ENCODE data around the gene GOLGA6L9. TPM values are rescaled to one million over a fixed set of nuclear protein-coding genes. Genes with fewer than 3 reads are reported as not detected.
"Not testable (repeated sequence)": the region's sequence is repeated elsewhere in the genome, so short reads cannot be mapped to it uniquely, and the experiment has no call there.

Gene GOLGA6L9
- total RNA-seq, 1 experiment from 2014 or later = 3.9 TPM

DNA sequence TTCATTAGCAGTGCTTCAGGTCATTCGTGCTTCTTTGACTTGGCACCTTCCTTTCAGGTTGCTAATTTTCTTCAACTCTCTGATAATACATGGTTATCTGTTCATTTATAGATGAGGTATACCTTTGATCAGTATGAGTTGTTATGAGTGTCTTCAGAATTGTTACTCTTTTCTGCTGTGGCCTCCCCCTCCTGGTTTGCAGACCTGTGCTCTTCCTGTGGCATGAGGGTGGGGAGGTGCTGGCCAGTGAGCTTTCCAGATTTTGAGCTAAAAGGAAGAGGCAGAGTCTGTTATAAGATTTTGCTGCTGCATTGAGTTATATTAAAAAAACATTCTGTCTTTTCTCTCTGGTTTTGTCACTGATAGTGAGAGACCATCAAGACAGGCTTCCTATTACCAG lies 30.8 kb upstream of the GOLGA6L9 start:
- H3K4me1 Mint-ChIP-seq = peaks cover 23 to 29% of the 10 kb centered on the region in 2 experiments
- no peak overlapping the region for H2AFZ ChIP-seq (ENCODE audit: low read length)

DNA sequence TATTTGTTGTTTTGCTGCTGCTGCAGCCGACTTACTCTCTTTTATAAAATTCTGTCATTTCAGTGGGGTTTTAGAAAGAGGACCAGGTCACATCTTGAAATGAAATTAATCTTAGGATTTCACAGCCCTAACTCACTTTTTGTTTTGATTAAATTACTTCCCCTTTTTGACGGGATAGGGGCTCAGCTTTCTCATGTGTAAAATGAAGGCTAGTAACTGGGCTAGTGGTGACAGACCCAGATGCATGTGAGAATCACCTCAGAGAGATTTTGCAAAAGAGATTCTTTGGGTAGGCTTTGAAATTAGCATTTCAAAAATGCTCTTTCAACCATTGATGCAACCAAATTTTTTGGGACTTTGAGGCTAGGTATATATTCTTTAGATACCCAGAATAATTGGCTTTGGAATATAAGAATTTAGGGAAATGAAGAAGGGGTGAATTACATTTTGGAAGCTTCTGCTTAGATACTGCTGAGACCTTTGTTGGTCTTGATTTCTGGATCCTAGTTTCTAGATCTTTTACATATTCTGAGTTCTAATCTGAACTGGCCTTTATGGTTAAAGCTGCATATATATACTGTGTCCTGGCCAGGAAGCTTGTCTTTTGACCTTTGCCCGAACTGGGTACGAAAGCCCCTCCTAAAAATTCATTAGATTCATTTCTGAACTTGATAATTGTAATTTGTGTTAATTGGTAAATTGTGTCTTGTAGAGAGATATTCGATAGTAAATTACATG lies 30.1 kb upstream of the GOLGA6L9 start:
- not testable (repeated sequence) for H3K56ac ChIP-seq (ENCODE audit: insufficient read length, low read depth, low read length); H3K4me2 ChIP-seq (ENCODE audit: insufficient read depth, insufficient read length, low read length); H2BK12ac ChIP-seq (ENCODE audit: insufficient read length, low read depth, low read length); H3K4me1 ChIP-seq (ENCODE audit: insufficient read depth, low read length); H3K4me3 Mint-ChIP-seq; H3K27ac ChIP-seq (ENCODE audit: insufficient read length, low read depth, low read length); H3K23me2 ChIP-seq (ENCODE audit: insufficient read length, low read depth, low read length, poor library complexity, severe bottlenecking); H2AFZ ChIP-seq (ENCODE audit: low read length); H2AK5ac ChIP-seq (ENCODE audit: insufficient read length, low read length); DNase-seq; H3K9ac ChIP-seq (ENCODE audit: extremely low read depth, insufficient read length, low read length); H2BK15ac ChIP-seq (ENCODE audit: low read depth, low read length); H3T11ph ChIP-seq (ENCODE audit: low read length); H4K20me1 ChIP-seq (ENCODE audit: control insufficient read depth, insufficient read depth, insufficient read length); H4K5ac ChIP-seq (ENCODE audit: insufficient read length, low read depth, low read length); H3K23ac ChIP-seq (ENCODE audit: insufficient read length, low read depth, low read length); H3K9me3 Mint-ChIP-seq; H3K79me2 ChIP-seq (ENCODE audit: insufficient read depth, low read length); H3K27me3 Mint-ChIP-seq (ENCODE audit: low read depth); H2BK20ac ChIP-seq (ENCODE audit: low read depth, low read length, poor library complexity, severe bottlenecking); H3K27me3 ChIP-seq (ENCODE audit: insufficient read depth, low read length); H3K18ac ChIP-seq (ENCODE audit: insufficient read length, low read depth, low read length); H4K8ac ChIP-seq (replicated peaks; ENCODE audit: insufficient read length, low read depth, low read length); H3K14ac ChIP-seq (ENCODE audit: insufficient read depth, low read length); H2BK120ac ChIP-seq (ENCODE audit: low read depth, low read length, poor library complexity, severe bottlenecking); H3K79me1 ChIP-seq (ENCODE audit: insufficient read depth, low read depth, low read length, poor library complexity, severe bottlenecking); H2BK5ac ChIP-seq (ENCODE audit: insufficient read length, low read length); H4K91ac ChIP-seq (ENCODE audit: insufficient read length, low read depth, low read length); H3K9me3 ChIP-seq (ENCODE audit: control insufficient read depth, low read depth, low read length); H3K4ac ChIP-seq (ENCODE audit: low read depth, low read length)
- H3K4me1 Mint-ChIP-seq = peaks cover 24 to 30% of the 10 kb centered on the region in 2 experiments
- WGBS (ENCODE audit: extremely low coverage, insufficient read length, low lambda C conversion rate) = 100% methylated on average over 1 of the region's 5 CpGs
- H3K36me3 Mint-ChIP-seq (ENCODE audit: insufficient read depth in 1 of 3, low read depth in 3 of 3) = peaks cover 4 to 14% (median 4%) of the 10 kb centered on the region in 3 experiments
- H3K27ac Mint-ChIP-seq = 0 out of 7 replicates have a peak overlapping the region, but pooled peaks of 1 of the 3 experiments have one; percentile 44

More for the DNA sequence above, 30.8 kb upstream of the GOLGA6L9 start:
- H2BK20ac ChIP-seq (ENCODE audit: low read depth, low read length, poor library complexity, severe bottlenecking) = no peak overlapping the region
- H4K5ac ChIP-seq (ENCODE audit: insufficient read length, low read depth, low read length) = no peak overlapping the region
- H2BK5ac ChIP-seq (ENCODE audit: insufficient read length, low read length) = no peak overlapping the region
- WGBS (ENCODE audit: extremely low coverage, insufficient read length, low lambda C conversion rate) = no CpG with 5 or more reads among the region's 1 CpG
- H3K4ac ChIP-seq (ENCODE audit: low read depth, low read length) = no peak overlapping the region
- TF ChIP-seq, protein P1, sequence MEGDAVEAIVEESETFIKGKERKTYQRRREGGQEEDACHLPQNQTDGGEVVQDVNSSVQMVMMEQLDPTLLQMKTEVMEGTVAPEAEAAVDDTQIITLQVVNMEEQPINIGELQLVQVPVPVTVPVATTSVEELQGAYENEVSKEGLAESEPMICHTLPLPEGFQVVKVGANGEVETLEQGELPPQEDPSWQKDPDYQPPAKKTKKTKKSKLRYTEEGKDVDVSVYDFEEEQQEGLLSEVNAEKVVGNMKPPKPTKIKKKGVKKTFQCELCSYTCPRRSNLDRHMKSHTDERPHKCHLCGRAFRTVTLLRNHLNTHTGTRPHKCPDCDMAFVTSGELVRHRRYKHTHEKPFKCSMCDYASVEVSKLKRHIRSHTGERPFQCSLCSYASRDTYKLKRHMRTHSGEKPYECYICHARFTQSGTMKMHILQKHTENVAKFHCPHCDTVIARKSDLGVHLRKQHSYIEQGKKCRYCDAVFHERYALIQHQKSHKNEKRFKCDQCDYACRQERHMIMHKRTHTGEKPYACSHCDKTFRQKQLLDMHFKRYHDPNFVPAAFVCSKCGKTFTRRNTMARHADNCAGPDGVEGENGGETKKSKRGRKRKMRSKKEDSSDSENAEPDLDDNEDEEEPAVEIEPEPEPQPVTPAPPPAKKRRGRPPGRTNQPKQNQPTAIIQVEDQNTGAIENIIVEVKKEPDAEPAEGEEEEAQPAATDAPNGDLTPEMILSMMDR (conservative IDR thresholded peaks at IDR 0.05) = no peak
- H3K79me1 ChIP-seq (ENCODE audit: insufficient read depth, low read depth, low read length, poor library complexity, severe bottlenecking) = no peaks in the 10 kb centered on the region
- Mint-ChIP-seq H3K9me3 (peaks cover 0 to 3% of the 10 kb centered on the region in 2 experiments; a peak in 3 of 5 replicates), H3K27me3 (ENCODE audit: low read depth) (no peaks in the 10 kb centered on the region), H3K4me3 (no peak overlapping the region), H3K36me3 (ENCODE audit: insufficient read depth in 1 of 3, low read depth in 3 of 3) (peaks cover 2 to 11% (median 4%) of the 10 kb centered on the region in 3 experiments; a peak in 6 of 7 replicates), H3K27ac (peak overlapping the region in 1 of 3 experiments; percentile 34; a peak in 2 of 7 replicates)
- no peaks in the 10 kb centered on the region; the same call in 1 of the 2 replicates for H3K79me2 ChIP-seq (ENCODE audit: insufficient read depth, low read length)
- no peak overlapping the region for H2BK120ac ChIP-seq (ENCODE audit: low read depth, low read length, poor library complexity, severe bottlenecking)
- H3K9ac ChIP-seq (ENCODE audit: extremely low read depth, insufficient read length, low read length) = no peak overlapping the region
- no peak overlapping the region for H2BK12ac ChIP-seq (ENCODE audit: insufficient read length, low read depth, low read length)
- no peak overlapping the region for H4K91ac ChIP-seq (ENCODE audit: insufficient read length, low read depth, low read length)
- no peaks in the 10 kb centered on the region for H3K23me2 ChIP-seq (ENCODE audit: insufficient read length, low read depth, low read length, poor library complexity, severe bottlenecking)
- H3K56ac ChIP-seq (ENCODE audit: insufficient read length, low read depth, low read length) = no peak overlapping the region
- H2AK5ac ChIP-seq (ENCODE audit: insufficient read length, low read length) = no peak overlapping the region
- no peak overlapping the region for H3K23ac ChIP-seq (ENCODE audit: insufficient read length, low read depth, low read length)
- no peaks in the 10 kb centered on the region for H4K20me1 ChIP-seq (ENCODE audit: control insufficient read depth, insufficient read depth, insufficient read length)
- no peak overlapping the region for H3K14ac ChIP-seq (ENCODE audit: insufficient read depth, low read length)
- no peak overlapping the region for H3K4me2 ChIP-seq (ENCODE audit: insufficient read depth, insufficient read length, low read length)
- H2BK15ac ChIP-seq (ENCODE audit: low read depth, low read length) = no peak overlapping the region
- H3K9me3 ChIP-seq (ENCODE audit: control insufficient read depth, low read depth, low read length) = no peaks in the 10 kb centered on the region
- H3K27me3 ChIP-seq (ENCODE audit: insufficient read depth, low read length) = no peaks in the 10 kb centered on the region
- H3K27ac ChIP-seq (ENCODE audit: insufficient read length, low read depth, low read length) = no peak overlapping the region
- no peak overlapping the region for H4K8ac ChIP-seq (replicated peaks; ENCODE audit: insufficient read length, low read depth, low read length)
- no peak overlapping the region for H3K18ac ChIP-seq (ENCODE audit: insufficient read length, low read depth, low read length)
- H3K4me1 ChIP-seq (ENCODE audit: insufficient read depth, low read length) = no peaks in the 10 kb centered on the region; the same call in 1 of the 2 replicates
- DNase-seq = no peak
- no peak overlapping the region for H3T11ph ChIP-seq (ENCODE audit: low read length)

Data from H9 (cell line).